ENCODE results near the gene FREY1. TPM values are rescaled to one million over a fixed set of nuclear protein-coding genes. Genes with fewer than 3 reads are reported as not detected.

FREY1 gene
- total and polyA plus RNA-seq, 2 of the 8 experiments (the other 6 are each of a cell fraction or from before 2014, with no cell fraction given) = 0.32 to 1.1 TPM

DNA sequence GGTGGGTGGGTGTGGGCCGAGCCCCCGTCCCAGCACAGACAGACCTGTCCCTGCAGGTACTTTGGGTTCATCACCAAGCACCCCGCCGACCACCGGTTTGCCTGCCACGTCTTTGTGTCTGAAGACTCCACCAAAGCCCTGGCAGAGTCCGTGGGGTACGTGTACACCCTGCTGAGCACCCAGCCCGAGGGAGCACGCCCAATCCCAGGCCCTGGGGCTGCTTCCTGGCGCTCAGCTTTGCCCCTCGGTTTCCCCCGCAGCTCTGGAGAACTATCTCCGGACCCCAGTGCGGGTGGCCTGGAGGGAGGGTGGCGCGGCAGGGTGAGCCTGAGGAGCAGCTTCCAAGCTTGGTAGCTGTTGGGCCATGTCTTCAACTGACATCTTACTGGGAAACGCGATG, 2.0 kb downstream of the FREY1 start:
- Histone ChIP-seq H3K4ac (replicated peaks; ENCODE audit: insufficient read length, low read depth, low read length) (no peak overlapping the region), H3K4me3 (ENCODE audit: extremely low read depth in 1 of 4, insufficient read depth in 2 of 4, low read depth in 3 of 4, low read length in 4 of 4) (no peak overlapping the region), H2AK5ac (ENCODE audit: low read depth, low read length) (no peak overlapping the region), H4K20me1 (replicated peaks in 1 of 2; ENCODE audit: control insufficient read depth in 1 of 2, insufficient read depth in 2 of 2, low read length in 2 of 2) (peaks cover 10 to 24% of the 10 kb centered on the region in 2 experiments), H2BK120ac (replicated peaks; ENCODE audit: low read depth, low read length) (no peak overlapping the region), H3K4me2 (ENCODE audit: insufficient read depth in 1 of 2, low read depth in 2 of 2, low read length in 2 of 2) (no peak overlapping the region), H3K9ac (replicated peaks in 1 of 4; ENCODE audit: extremely low read depth in 1 of 4, low read depth in 3 of 4, low read length in 3 of 4) (no peak overlapping the region), H3K36me3 (ENCODE audit: control insufficient read depth in 2 of 4, insufficient read depth in 4 of 4, low read length in 3 of 4) (peaks cover 6 to 23% (median 18%) of the 10 kb centered on the region in 4 experiments; a peak in 6 of 8 replicates), H3K56ac (replicated peaks; ENCODE audit: insufficient read length, low read depth, low read length) (no peak overlapping the region), H3K79me1 (ENCODE audit: low read depth, low read length) (peaks cover 2% of the 10 kb centered on the region), H2BK15ac (ENCODE audit: low read length) (no peak overlapping the region), H2BK12ac (ENCODE audit: low read depth, low read length) (no peak overlapping the region), H3K27me3 (replicated peaks in 1 of 4; ENCODE audit: control insufficient read depth in 3 of 4, extremely low read depth in 1 of 4, insufficient read depth in 3 of 4, low read length in 3 of 4) (peaks cover 0 to 5% (median 2%) of the 10 kb centered on the region in 4 experiments; a peak in 1 of 7 replicates), H2AFZ (ENCODE audit: low read length) (no peak overlapping the region), H3K23me2 (ENCODE audit: low read depth, low read length) (peaks cover 8% of the 10 kb centered on the region), H3K79me2 (ENCODE audit: control insufficient read depth in 1 of 2, insufficient read depth in 2 of 2, low read length in 2 of 2) (no peaks in the 10 kb centered on the region), H4K91ac (replicated peaks; ENCODE audit: insufficient read length, low read length) (no peak overlapping the region), H4K8ac (ENCODE audit: extremely low read depth, insufficient read depth, low read length) (no peak overlapping the region), H2BK20ac (ENCODE audit: low read length) (no peak overlapping the region), H3K18ac (ENCODE audit: extremely low read depth, low read length) (no peak overlapping the region), H3K9me3 (ENCODE audit: insufficient read depth in 2 of 2, low read depth in 1 of 2, low read length in 1 of 2) (no peaks in the 10 kb centered on the region), H3K27ac (ENCODE audit: low read depth, low read length) (no peak overlapping the region), H3K14ac (ENCODE audit: insufficient read length) (no peak overlapping the region), H3K23ac (ENCODE audit: insufficient read length) (no peak overlapping the region), H4K5ac (ENCODE audit: insufficient read length, low read depth, low read length) (no peak overlapping the region), H3K4me1 (replicated peaks in 1 of 4; ENCODE audit: control insufficient read depth in 3 of 4, insufficient read depth in 4 of 4, low read length in 3 of 4) (peaks cover 0 to 9% (median 3%) of the 10 kb centered on the region in 4 experiments; a peak in 5 of 7 replicates), H2BK5ac (ENCODE audit: low read depth, low read length) (no peak overlapping the region)
- TF ChIP-seq TAF1 (IDR thresholded peaks at IDR 0.05; ENCODE audit: low read depth, low read length) = no peak
- no peak for FAIRE-seq
- 87% methylated on average over 18 of the region's 19 CpGs; no CpG with 5 or more reads in 1 of the 2 experiments for WGBS, 2 experiments (ENCODE audit: extremely low coverage in 1 of 2, insufficient coverage in 1 of 2, insufficient read length in 1 of 2, insufficient replicate concordance in 2 of 2, low coverage in 1 of 2, low lambda C conversion rate in 2 of 2, missing lambda C conversion rate in 1 of 2)
- ChIA-PET CTCF (ENCODE audit: partially characterized antibody) (interaction anchor here (1.0 to 1.2 kb wide), 3 partner anchors 29 to 101 kb away, joined by 3 to 4 read pairs (median 4); no protein-coding TSS in a partner anchor), POLR2A (ENCODE audit: partially characterized antibody) (interaction anchor here (1.0 to 6.2 kb wide), 5 partner anchors 11 to 43 kb away, joined by 4 to 36 read pairs (median 5); partner anchors contain the start of genes LARGE2 and PEX16)
- DNase-seq (ENCODE audit: low read depth in 1 of 2, low spot score in 2 of 2) = no peak
